Bronchial epithelial cell (primary cell): ENCODE results near the gene NEK11. TPM values are rescaled to one million over a fixed set of nuclear protein-coding genes. Genes with fewer than 3 reads are reported as not detected.

Experiments used
- DNase-seq: peaks from one replicate; pipeline ENCODE4 v3.0.0-alpha.2; 2010; ENCODE audit warnings: low read depth
- FAIRE-seq: peaks from 2 replicates; lab custom pipeline; 2011; peaks lifted over from hg19 to GRCh38; lab: Jason Lieb, UNC
- H3K27me3 ChIP-seq: 2 replicates; pipeline ENCODE4 v1.5.1; 2011; ENCODE audit warnings: low read length; ENCODE audit not compliant: control insufficient read depth, insufficient read depth
- H3K36me3 ChIP-seq: 2 replicates; pipeline ENCODE4 v1.5.1; 2011; ENCODE audit warnings: low read length; ENCODE audit not compliant: control insufficient read depth, insufficient read depth
- H3K4me3 ChIP-seq: 2 replicates; pipeline ENCODE4 v1.5.1; 2011; ENCODE audit warnings: mild to moderate bottlenecking, low read depth, low read length, control low read depth
- CTCF ChIP-seq: IDR thresholded peaks from 2 replicates; pipeline ENCODE4 v1.5.1; 2011; ENCODE audit warnings: mild to moderate bottlenecking, moderate library complexity, low read length, control low read depth, inconsistent platforms; ENCODE audit not compliant: insufficient read depth, severe bottlenecking
- total RNA-seq: library from RNA; depleted of rRNA; stranded (reverse); fragments of >200 nt; gene quantifications from 2 replicates; pipeline ENCODE4 v1.2.1, GENCODE V29; 2014

NEK11 gene
- total RNA-seq, 1 donor from 2014 or later: 2.1 TPM

- no peaks in the 10 kb centered on the region for H3K27me3 ChIP-seq
- FAIRE-seq (no peak), DNase-seq (no peak)
- no peak for TF ChIP-seq CTCF
- no peaks in the 10 kb centered on the region for H3K36me3 ChIP-seq
- no peak overlapping the region for H3K4me3 ChIP-seq
Measured at GRCh38 chr3:131275556-131275955, 248.9 kb downstream of the NEK11 start.

GRCh38 chr3:131277836-131278497 is 251.3 kb downstream of the NEK11 start:
- H3K27me3 ChIP-seq: no peaks in the 10 kb centered on the region
- no peak for TF ChIP-seq CTCF
- DNase-seq: peak; percentile 34
- FAIRE-seq: no peak
- no peaks in the 10 kb centered on the region for H3K36me3 ChIP-seq
- no peak overlapping the region for H3K4me3 ChIP-seq

- Histone ChIP-seq H3K4me3 (no peak overlapping the region), H3K27me3 (no peaks in the 10 kb centered on the region), H3K36me3 (no peaks in the 10 kb centered on the region)
- no peak for DNase-seq
- TF ChIP-seq CTCF: no peak
- FAIRE-seq: no peak
Measured at GRCh38 chr3:131279577-131279976, 252.9 kb downstream of the NEK11 start.

DNA sequence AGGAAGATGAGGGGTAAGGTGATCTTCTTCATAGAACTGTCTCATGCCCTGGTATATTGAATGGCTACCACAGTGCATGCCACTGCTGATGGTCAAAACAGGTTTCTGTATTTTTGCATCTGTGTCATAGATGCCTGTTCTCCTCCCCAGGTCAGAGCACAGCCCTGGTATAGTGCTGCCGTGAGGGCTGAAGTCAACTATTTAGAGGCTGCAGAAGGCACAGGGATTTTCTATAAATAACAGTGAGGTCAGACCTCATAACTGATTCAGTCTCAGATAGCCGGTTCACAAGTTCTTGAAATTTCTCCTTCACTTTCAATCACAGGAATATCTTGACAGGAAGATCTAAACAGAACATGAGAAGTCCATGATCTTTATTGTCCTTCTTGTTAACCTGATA is 255.7 kb downstream of the NEK11 start:
- Histone ChIP-seq H3K36me3 (no peaks in the 10 kb centered on the region), H3K27me3 (no peaks in the 10 kb centered on the region), H3K4me3 (no peak overlapping the region)
- FAIRE-seq (no peak), DNase-seq (no peak)
- no peak for TF ChIP-seq CTCF

GRCh38 chr3:131282967-131283366 is 256.3 kb downstream of the NEK11 start:
- no peak for TF ChIP-seq CTCF
- no peak for FAIRE-seq
- H3K36me3 ChIP-seq: no peaks in the 10 kb centered on the region

GRCh38 chr3:131283862-131284261 is 257.2 kb downstream of the NEK11 start:
- H3K36me3 ChIP-seq: no peaks in the 10 kb centered on the region
- TF ChIP-seq CTCF: no peak
- H3K27me3 ChIP-seq: no peaks in the 10 kb centered on the region
- no peak overlapping the region for H3K4me3 ChIP-seq
- FAIRE-seq (no peak), DNase-seq (no peak)

More at GRCh38 chr3:131282967-131283366, 256.3 kb downstream of the NEK11 start:
- Histone ChIP-seq H3K4me3 (no peak overlapping the region), H3K27me3 (no peaks in the 10 kb centered on the region)
- no peak for DNase-seq
